SH-SY5Y (cell line): ENCODE measurements around the gene CABLES1.

ENCODE experiments used
- GATA2 ChIP-seq: IDR thresholded peaks from 2 replicates; pipeline ENCODE4 v1.6.1; 2011; ENCODE audit warnings: mild to moderate bottlenecking, low read depth, low read length
- GATA3 ChIP-seq: IDR thresholded peaks from 2 replicates; pipeline ENCODE4 v1.6.1; 2011; ENCODE audit warnings: low read depth, mild to moderate bottlenecking, low read length, moderate library complexity

GRCh38 chr18:23227726-23228070 is 92.4 kb downstream of the CABLES1 start:
- TF ChIP-seq GATA3 (no peak), GATA2 (no peak)
